DND-41 (cell line): ENCODE data around the gene VN1R2.

Experiments
- ATAC-seq: fragments of 200-7000 bp; cut with Tn5 transposase; 3 replicates; pipeline ENCODE4 v1.9.1; 2021; ENCODE audit warnings: low read depth; ENCODE audit not compliant: insufficient read depth
- DNase-seq: peaks from one replicate; pipeline ENCODE4 v3.0.0-alpha.2; 2020
- H2AFZ ChIP-seq: 2 replicates; pipeline ENCODE4 v1.6.0; 2012; ENCODE audit warnings: low read depth, low read length
- H3K27ac ChIP-seq: 2 replicates; pipeline ENCODE4 v1.5.1; 2012; ENCODE audit warnings: low read length, inconsistent platforms
- H3K27me3 ChIP-seq: fragments of 200-600 bp; sonication (generic); 2 replicates; pipeline ENCODE4 v1.6.0; 2012; ENCODE audit warnings: low read length, mild to moderate bottlenecking, inconsistent platforms; ENCODE audit not compliant: insufficient read depth, poor library complexity
- H3K36me3 ChIP-seq: 2 replicates; pipeline ENCODE4 v1.5.1; 2012; ENCODE audit warnings: low read length, inconsistent platforms; ENCODE audit not compliant: insufficient read depth
- H3K4me1 ChIP-seq: 2 replicates; pipeline ENCODE4 v1.5.1; 2012; ENCODE audit warnings: mild to moderate bottlenecking, low read length; ENCODE audit not compliant: insufficient read depth
- H3K4me2 ChIP-seq: 2 replicates; pipeline ENCODE4 v1.6.0; 2012; ENCODE audit warnings: mild to moderate bottlenecking, moderate library complexity, low read length, inconsistent platforms; ENCODE audit not compliant: insufficient read depth
- H3K4me3 ChIP-seq, 2 experiments: fragments of 200-600 bp in 1 of 2; shearing (Covaris generic) in 1 of 2; 2 replicates each; pipeline ENCODE4 v1.5.1; 2012 to 2016; ENCODE audit warnings: inconsistent platforms in 2 of 2, low read length in 2 of 2, mild to moderate bottlenecking in 2 of 2, low read depth in 1 of 2, moderate library complexity in 1 of 2
- H3K79me2 ChIP-seq: 2 replicates; pipeline ENCODE4 v1.6.0; 2012; ENCODE audit warnings: low read length, inconsistent platforms; ENCODE audit not compliant: insufficient read depth
- H3K9ac ChIP-seq: 2 replicates; pipeline ENCODE4 v1.6.0; 2012; ENCODE audit warnings: low read depth, mild to moderate bottlenecking, inconsistent platforms, low read length, moderate library complexity
- H3K9me3 ChIP-seq: 2 replicates; pipeline ENCODE4 v1.5.1; 2012; ENCODE audit warnings: low read length, moderate library complexity, mild to moderate bottlenecking, inconsistent platforms; ENCODE audit not compliant: insufficient read depth, severe bottlenecking
- H4K20me1 ChIP-seq: 2 replicates; pipeline ENCODE4 v1.6.0; 2012; ENCODE audit warnings: low read length; ENCODE audit not compliant: insufficient read depth
- EZH2 ChIP-seq: IDR thresholded peaks from 3 replicates; pipeline ENCODE4 v1.6.1; 2012; ENCODE audit warnings: borderline replicate concordance, low read depth, mild to moderate bottlenecking, moderate library complexity, low read length, inconsistent platforms; ENCODE audit not compliant: severe bottlenecking
- TF ChIP-seq, protein P1 (sequence below): IDR thresholded peaks from 2 replicates; pipeline ENCODE4 v1.5.1; 2012; ENCODE audit warnings: borderline replicate concordance, low read length, moderate library complexity, mild to moderate bottlenecking; ENCODE audit not compliant: poor library complexity, severe bottlenecking; ENCODE audit errors: extremely low read depth

The VN1R2 gene

DNA sequence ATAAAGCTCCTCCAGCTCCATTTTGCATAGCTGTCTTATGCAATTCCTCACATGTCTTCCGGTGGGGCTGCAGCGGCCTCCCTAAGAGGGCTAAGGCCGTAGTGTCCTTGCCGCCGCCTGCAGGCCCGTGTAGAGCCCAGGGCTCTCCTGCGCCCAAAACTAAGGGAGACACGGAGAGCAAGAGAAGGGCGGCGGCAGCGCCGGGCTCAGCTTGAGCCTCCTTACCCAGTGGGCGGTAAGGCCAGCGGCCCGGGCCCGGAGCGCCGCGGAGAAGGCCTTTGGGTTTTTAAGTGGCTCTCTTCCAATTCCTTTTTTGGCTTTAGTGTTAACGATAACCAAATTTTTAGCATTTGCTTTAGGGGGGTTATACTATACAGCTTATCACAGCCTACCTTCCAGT is 33.5 kb upstream of the VN1R2 start:
- ATAC-seq (no peak), DNase-seq (no peak)
- Histone ChIP-seq H3K27ac (no peak overlapping the region), H3K9me3 (peaks cover 3% of the 10 kb centered on the region), H3K9ac (no peak overlapping the region), H3K4me2 (no peak overlapping the region), H4K20me1 (no peaks in the 10 kb centered on the region), H3K27me3 (no peaks in the 10 kb centered on the region), H3K36me3 (no peaks in the 10 kb centered on the region), H2AFZ (no peak overlapping the region), H3K4me1 (no peaks in the 10 kb centered on the region), H3K4me3 (no peak overlapping the region), H3K79me2 (no peaks in the 10 kb centered on the region)
- TF ChIP-seq, protein P1, sequence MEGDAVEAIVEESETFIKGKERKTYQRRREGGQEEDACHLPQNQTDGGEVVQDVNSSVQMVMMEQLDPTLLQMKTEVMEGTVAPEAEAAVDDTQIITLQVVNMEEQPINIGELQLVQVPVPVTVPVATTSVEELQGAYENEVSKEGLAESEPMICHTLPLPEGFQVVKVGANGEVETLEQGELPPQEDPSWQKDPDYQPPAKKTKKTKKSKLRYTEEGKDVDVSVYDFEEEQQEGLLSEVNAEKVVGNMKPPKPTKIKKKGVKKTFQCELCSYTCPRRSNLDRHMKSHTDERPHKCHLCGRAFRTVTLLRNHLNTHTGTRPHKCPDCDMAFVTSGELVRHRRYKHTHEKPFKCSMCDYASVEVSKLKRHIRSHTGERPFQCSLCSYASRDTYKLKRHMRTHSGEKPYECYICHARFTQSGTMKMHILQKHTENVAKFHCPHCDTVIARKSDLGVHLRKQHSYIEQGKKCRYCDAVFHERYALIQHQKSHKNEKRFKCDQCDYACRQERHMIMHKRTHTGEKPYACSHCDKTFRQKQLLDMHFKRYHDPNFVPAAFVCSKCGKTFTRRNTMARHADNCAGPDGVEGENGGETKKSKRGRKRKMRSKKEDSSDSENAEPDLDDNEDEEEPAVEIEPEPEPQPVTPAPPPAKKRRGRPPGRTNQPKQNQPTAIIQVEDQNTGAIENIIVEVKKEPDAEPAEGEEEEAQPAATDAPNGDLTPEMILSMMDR: no peak
- TF ChIP-seq EZH2: no peak

DNA sequence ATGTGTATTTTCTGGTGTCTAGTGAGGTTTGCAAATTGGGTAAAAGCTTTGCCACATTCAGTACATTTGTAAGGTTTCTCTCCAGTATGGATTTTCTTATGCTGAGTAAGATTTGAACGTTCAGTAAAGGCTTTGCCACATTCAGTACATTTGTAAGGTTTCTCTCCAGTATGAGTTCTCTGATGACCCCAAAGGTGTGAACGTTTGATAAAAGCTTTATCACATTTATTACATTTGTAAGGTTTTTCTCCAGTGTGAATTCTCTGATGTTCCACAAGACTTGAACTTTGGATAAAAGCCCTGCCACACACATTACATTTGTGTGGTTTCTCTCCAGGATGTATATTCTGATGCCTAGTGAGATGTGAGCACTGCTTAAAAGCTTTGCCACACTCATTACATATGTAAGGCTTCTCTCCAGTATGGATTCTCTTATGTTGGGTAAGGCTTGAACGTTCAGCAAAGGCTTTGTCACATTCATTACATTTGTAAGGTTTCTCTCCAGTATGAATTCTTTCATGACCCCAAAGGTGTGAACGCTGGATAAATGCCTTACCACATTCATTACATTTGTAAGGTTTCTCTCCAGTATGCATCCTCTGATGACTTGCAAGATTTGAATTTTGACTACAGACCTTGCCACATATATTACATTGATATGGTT is 20.8 kb upstream of the VN1R2 start:
- Histone ChIP-seq H2AFZ (no peak overlapping the region), H3K27me3 (no peaks in the 10 kb centered on the region), H4K20me1 (no peaks in the 10 kb centered on the region), H3K79me2 (no peaks in the 10 kb centered on the region), H3K27ac (no peak overlapping the region), H3K9ac (no peak overlapping the region), H3K9me3 (peaks cover 43% of the 10 kb centered on the region), H3K36me3 (peaks cover 49% of the 10 kb centered on the region), H3K4me3 (no peak overlapping the region), H3K4me1 (no peaks in the 10 kb centered on the region), H3K4me2 (no peak overlapping the region)
- DNase-seq (no peak), ATAC-seq (no peak)
- TF ChIP-seq, protein P1: no peak
- no peak for TF ChIP-seq EZH2

DNA sequence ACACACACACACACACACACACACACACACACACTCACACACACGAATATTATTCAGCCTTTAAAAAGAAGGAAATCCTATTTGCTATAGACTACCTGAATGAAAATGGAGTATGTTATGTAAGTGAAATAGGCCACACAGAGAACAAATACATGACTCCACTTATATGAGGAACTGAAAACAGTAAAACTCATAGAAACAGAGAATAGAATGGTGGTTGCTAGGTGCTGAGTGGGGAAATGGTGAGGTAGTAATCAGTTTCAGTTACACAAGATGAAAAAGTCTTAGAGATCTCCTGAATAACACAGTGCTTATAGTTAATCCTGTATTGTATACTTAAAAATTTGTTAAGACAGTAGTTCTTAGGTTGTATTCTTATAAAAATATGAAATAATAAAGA is 11.6 kb upstream of the VN1R2 start:
- ATAC-seq (no peak), DNase-seq (no peak)
- Histone ChIP-seq H3K4me1 (no peaks in the 10 kb centered on the region), H4K20me1 (no peaks in the 10 kb centered on the region), H3K27me3 (no peaks in the 10 kb centered on the region), H2AFZ (no peak overlapping the region), H3K79me2 (no peaks in the 10 kb centered on the region), H3K4me3 (no peak overlapping the region), H3K9me3 (peaks cover 20% of the 10 kb centered on the region), H3K9ac (no peak overlapping the region), H3K27ac (no peak overlapping the region), H3K4me2 (no peak overlapping the region), H3K36me3 (peaks cover 48% of the 10 kb centered on the region)
- no peak for TF ChIP-seq EZH2
- TF ChIP-seq, protein P1: no peak
